Measurements from ENCODE around the gene BRD7.

The BRD7 gene

GRCh38 chr16:50288920-50289319 lies 79.9 kb downstream of the BRD7 start:
- DNase-seq (ENCODE audit: low read depth): no peak

GRCh38 chr16:50288026-50288425 lies 80.8 kb downstream of the BRD7 start:
- no peak for DNase-seq (ENCODE audit: low read depth)

GRCh38 chr16:50286681-50287080 lies 82.1 kb downstream of the BRD7 start:
- DNase-seq (ENCODE audit: low read depth): no peak

- no peak for DNase-seq (ENCODE audit: low read depth)
These were observed 83.3 kb downstream of the BRD7 start for GRCh38 chr16:50285406-50286003.

GRCh38 chr16:50284131-50284911 lies 84.5 kb downstream of the BRD7 start:
- DNase-seq (ENCODE audit: low read depth): no peak

GRCh38 chr16:50282955-50283631 lies 85.7 kb downstream of the BRD7 start:
- DNase-seq (ENCODE audit: low read depth): no peak

GRCh38 chr16:50282010-50282538 lies 86.7 kb downstream of the BRD7 start:
- DNase-seq (ENCODE audit: low read depth): no peak

- no peak for DNase-seq (ENCODE audit: low read depth)
These were observed 87.3 kb downstream of the BRD7 start for GRCh38 chr16:50281391-50282009.

- no peak for DNase-seq (ENCODE audit: low read depth)
These were observed 87.9 kb downstream of the BRD7 start for GRCh38 chr16:50280932-50281331.

- DNase-seq (ENCODE audit: low read depth): no peak
These were observed 89.3 kb downstream of the BRD7 start for GRCh38 chr16:50279504-50279865.

- DNase-seq (ENCODE audit: low read depth): no peak
These were observed 90.5 kb downstream of the BRD7 start for GRCh38 chr16:50278251-50278650.

- DNase-seq (ENCODE audit: low read depth): no peak
These were observed 91.8 kb downstream of the BRD7 start for GRCh38 chr16:50276801-50277555.

GRCh38 chr16:50276326-50276640 lies 92.5 kb downstream of the BRD7 start:
- no peak for DNase-seq (ENCODE audit: low read depth)

- DNase-seq (ENCODE audit: low read depth): no peak
These were observed 93.1 kb downstream of the BRD7 start for GRCh38 chr16:50275428-50276325.

- DNase-seq (ENCODE audit: low read depth): no peak
These were observed 93.7 kb downstream of the BRD7 start for GRCh38 chr16:50275098-50275415.

- no peak for DNase-seq (ENCODE audit: low read depth)
These were observed 94.3 kb downstream of the BRD7 start for GRCh38 chr16:50274326-50275097.

- no peak for DNase-seq (ENCODE audit: low read depth)
These were observed 94.9 kb downstream of the BRD7 start for GRCh38 chr16:50273888-50274325.

GRCh38 chr16:50273382-50273690 lies 95.5 kb downstream of the BRD7 start:
- DNase-seq (ENCODE audit: low read depth): no peak

- no peak for DNase-seq (ENCODE audit: low read depth)
These were observed 96.0 kb downstream of the BRD7 start for GRCh38 chr16:50272687-50273381.

- no peak for DNase-seq (ENCODE audit: low read depth)
These were observed 96.6 kb downstream of the BRD7 start for GRCh38 chr16:50272111-50272571.
